PFSK-1 (cell line): Measurements from ENCODE around the gene FAT4.

Experiments
- FOXP2 ChIP-seq: optimal IDR thresholded peaks from 2 replicates; pipeline ENCODE3; 2011; ENCODE audit warnings: borderline replicate concordance, control low read depth, inconsistent platforms; ENCODE audit not compliant: insufficient read depth; ENCODE audit errors: extremely low read length, extremely low read depth
- POLR2AphosphoS5 ChIP-seq: IDR thresholded peaks from 2 replicates; pipeline ENCODE4 v1.6.1; 2012; ENCODE audit warnings: low read depth, mild to moderate bottlenecking, control low read depth, low read length, moderate library complexity
- SIN3A ChIP-seq: IDR thresholded peaks from 2 replicates; pipeline ENCODE4 v1.6.1; 2012; ENCODE audit warnings: mild to moderate bottlenecking, low read length, moderate library complexity, borderline replicate concordance; ENCODE audit not compliant: insufficient read depth
- TAF1 ChIP-seq: IDR thresholded peaks from 2 replicates; pipeline ENCODE4 v1.6.1; 2012; ENCODE audit warnings: low read length, control low read depth, borderline replicate concordance; ENCODE audit not compliant: insufficient read depth
- TF ChIP-seq, protein P1 (sequence below), 2 experiments: IDR thresholded peaks; 2 replicates each; pipeline versions ENCODE4 v1.6.1 to v1.8.0; 2011 to 2012; ENCODE audit warnings: low read depth in 2 of 2, low read length in 2 of 2, control low read depth in 1 of 2, inconsistent platforms in 1 of 2, mild to moderate bottlenecking in 1 of 2, moderate library complexity in 1 of 2; ENCODE audit not compliant: insufficient read depth in 1 of 2

The FAT4 gene

DNA sequence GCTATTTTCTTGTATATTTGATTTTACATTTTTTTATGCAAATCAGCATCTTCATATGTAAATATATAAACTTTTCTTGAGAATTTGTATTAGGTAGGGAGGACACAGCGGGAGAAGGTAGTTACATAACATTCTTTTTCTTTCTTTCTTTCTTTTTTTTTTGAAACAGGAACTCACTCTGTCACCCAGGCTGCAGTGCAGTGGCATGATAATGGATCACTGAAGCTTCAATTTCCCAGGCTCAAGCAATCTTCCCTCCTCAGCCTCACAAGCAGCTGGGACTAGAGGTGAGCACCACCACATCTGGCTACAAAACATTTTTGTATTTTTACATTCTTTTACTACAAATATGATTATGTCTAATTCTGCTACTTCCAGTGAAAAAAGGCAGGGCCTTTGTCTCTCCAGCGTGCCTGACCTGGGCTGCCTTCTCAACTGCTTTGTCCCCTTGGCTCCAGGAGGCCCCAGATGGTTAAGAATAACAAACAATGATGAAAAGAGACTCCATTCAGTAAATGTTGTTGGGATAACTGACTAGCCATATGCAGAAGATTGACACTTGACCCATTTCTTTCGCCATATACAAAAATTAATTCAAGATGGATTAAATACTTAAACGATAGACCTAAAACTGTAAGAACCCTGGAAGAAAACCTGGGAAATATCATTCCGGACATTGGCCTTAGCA is 46.5 kb upstream of the FAT4 start:
- no peak for TF ChIP-seq TAF1
- TF ChIP-seq POLR2AphosphoS5: no peak
- no peak for TF ChIP-seq FOXP2
- TF ChIP-seq SIN3A: no peak
- TF ChIP-seq, protein P1, sequence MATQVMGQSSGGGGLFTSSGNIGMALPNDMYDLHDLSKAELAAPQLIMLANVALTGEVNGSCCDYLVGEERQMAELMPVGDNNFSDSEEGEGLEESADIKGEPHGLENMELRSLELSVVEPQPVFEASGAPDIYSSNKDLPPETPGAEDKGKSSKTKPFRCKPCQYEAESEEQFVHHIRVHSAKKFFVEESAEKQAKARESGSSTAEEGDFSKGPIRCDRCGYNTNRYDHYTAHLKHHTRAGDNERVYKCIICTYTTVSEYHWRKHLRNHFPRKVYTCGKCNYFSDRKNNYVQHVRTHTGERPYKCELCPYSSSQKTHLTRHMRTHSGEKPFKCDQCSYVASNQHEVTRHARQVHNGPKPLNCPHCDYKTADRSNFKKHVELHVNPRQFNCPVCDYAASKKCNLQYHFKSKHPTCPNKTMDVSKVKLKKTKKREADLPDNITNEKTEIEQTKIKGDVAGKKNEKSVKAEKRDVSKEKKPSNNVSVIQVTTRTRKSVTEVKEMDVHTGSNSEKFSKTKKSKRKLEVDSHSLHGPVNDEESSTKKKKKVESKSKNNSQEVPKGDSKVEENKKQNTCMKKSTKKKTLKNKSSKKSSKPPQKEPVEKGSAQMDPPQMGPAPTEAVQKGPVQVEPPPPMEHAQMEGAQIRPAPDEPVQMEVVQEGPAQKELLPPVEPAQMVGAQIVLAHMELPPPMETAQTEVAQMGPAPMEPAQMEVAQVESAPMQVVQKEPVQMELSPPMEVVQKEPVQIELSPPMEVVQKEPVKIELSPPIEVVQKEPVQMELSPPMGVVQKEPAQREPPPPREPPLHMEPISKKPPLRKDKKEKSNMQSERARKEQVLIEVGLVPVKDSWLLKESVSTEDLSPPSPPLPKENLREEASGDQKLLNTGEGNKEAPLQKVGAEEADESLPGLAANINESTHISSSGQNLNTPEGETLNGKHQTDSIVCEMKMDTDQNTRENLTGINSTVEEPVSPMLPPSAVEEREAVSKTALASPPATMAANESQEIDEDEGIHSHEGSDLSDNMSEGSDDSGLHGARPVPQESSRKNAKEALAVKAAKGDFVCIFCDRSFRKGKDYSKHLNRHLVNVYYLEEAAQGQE (IDR thresholded peaks at IDR 0.05; ENCODE audit: insufficient read depth in 1 of 2, low read depth in 2 of 2, low read length in 2 of 2): no peak

DNA sequence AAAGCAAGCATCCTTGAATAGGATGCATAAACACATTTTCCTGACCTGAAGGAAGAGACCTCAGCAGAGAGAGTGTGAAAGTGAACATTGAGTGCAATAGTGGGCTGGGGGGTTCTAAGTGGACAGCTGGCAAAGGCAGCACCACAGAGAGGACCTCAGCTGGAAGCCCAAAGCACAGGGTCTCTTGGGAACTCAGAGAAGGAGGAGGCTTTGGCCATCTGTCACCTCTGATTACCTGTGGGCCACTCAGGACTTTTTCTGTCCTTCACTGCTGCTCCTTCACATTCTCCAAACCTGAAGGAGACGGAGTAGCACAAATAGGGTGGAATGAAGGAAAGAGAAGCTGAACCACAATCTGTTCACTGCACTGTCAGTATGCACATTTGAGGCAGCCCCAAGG is 37.9 kb upstream of the FAT4 start:
- TF ChIP-seq, protein P1 (IDR thresholded peaks at IDR 0.05; ENCODE audit: insufficient read depth in 1 of 2, low read depth in 2 of 2, low read length in 2 of 2): no peak
- TF ChIP-seq TAF1 (no peak), SIN3A (no peak), FOXP2 (no peak), POLR2AphosphoS5 (no peak)

- no peak for TF ChIP-seq TAF1
- TF ChIP-seq FOXP2: no peak
- TF ChIP-seq, protein P1 (IDR thresholded peaks at IDR 0.05; ENCODE audit: insufficient read depth in 1 of 2, low read depth in 2 of 2, low read length in 2 of 2): no peak
These were observed 37.0 kb upstream of the FAT4 start for GRCh38 chr4:125277790-125278189.

- TF ChIP-seq, protein P1 (IDR thresholded peaks at IDR 0.05; ENCODE audit: insufficient read depth in 1 of 2, low read depth in 2 of 2, low read length in 2 of 2): no peak
These were observed 33.8 kb upstream of the FAT4 start for GRCh38 chr4:125280892-125281403.

GRCh38 chr4:125283707-125284279 is 31.0 kb upstream of the FAT4 start:
- no peak for TF ChIP-seq TAF1
- TF ChIP-seq, protein P1 (IDR thresholded peaks at IDR 0.05; ENCODE audit: insufficient read depth in 1 of 2, low read depth in 2 of 2, low read length in 2 of 2): no peak
- no peak for TF ChIP-seq SIN3A
- TF ChIP-seq POLR2AphosphoS5: no peak
- TF ChIP-seq FOXP2: no peak
